HG02798 (cell line): ENCODE data around the gene GLRX3.

Experiments used
- ATAC-seq: cut with Tn5 transposase; IDR thresholded peaks from one replicate; pipeline ENCODE4 v1.9.1; 2021; ENCODE audit warnings: mild to moderate bottlenecking; ENCODE audit not compliant: unreplicated experiment, poor library complexity

Gene GLRX3

DNA sequence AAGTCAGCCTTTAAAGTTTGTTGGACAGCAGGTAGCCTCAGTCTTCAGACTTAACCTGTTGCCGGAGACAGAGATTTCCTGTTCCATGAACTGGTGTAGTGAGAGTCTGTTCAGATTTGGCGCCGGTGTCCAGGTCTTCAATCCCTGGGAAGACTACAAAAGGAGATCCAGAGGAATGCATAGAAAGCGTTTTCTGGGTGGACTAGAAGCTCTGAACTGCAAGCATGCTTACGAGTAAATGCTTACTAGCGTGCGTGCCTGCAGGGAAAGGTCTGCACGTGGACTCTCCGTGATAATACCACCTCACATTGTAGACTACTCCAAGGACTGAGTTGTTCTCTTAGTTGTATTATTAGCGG lies 878 bp downstream of the GLRX3 start:
- ATAC-seq, result no peak

DNA sequence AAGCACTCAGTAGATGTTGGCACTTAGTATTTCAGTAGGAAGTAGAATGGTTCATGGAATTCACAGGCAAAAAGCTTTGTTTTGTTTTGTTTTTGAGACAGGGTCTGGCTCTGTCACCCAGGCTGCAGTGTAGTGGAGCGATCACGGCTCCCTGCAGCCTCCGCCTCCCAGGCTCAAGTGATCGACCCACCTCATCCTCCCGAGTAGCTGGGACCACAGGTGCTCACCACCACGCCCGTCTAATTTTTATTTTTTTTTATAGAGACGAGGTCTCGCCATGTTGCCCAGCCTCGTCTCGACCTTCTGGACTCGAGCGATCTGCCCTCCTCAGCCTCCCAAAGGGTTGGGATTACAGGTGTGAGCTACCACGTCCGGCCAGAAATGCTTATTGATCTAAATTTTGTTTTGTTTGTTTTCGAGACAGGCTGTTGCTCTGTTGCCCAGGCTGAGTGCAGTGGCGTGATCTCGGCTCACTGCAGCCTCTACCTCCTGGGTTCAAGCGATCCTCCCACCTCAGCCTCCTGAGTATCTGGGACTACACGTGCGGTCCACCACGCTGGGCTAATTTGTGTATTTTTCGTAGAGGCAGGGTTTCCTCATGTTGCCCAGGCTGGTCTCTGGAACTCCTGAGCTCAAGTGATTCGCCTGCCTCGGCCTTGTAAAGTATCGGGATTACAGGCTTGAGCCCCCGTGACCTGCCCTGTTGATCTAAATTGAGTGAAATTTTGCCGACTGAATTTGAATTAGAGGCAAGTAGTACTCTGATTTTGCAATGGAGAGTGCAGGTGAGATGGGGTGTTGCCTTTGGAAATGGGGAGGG lies 1.7 kb downstream of the GLRX3 start:
- ATAC-seq, result no peak

DNA sequence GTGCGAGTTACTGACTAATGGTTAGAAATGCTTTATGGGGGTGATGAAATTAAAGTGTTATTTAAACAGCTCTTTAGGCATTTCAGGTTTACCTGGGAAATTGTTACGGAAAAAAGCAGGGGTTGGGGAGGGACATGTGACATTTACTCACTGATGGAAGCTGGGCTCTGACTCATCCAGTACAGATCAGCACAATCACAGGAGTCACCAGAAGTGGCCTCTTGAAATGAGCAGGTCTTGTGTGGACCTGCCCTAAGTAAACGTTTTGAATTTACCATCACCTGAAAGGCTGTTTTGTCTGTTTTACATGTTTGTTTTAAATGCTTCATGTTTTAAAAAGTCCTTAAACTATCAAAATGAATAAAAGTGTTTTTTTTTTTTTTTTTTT lies 2.3 kb downstream of the GLRX3 start:
- ATAC-seq, result no peak

DNA sequence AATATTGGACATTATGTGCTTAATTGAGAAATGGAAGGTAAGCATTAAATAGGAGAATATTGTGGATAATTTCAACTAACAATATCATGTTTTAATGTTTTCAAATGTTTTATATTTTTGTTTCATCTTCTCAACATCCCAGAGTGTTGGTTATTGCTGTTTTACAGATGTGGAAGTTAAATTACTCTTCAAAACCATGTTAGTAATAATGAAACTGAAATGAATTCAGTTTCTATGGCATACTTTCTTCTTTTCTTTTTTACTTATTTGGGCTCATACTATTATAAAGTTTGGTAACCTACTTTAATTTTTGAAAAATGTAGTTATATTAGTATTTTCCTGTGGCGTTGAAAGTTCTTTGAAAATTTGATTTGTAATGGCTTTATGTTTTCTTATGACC lies 4.2 kb downstream of the GLRX3 start:
- ATAC-seq, result no peak

DNA sequence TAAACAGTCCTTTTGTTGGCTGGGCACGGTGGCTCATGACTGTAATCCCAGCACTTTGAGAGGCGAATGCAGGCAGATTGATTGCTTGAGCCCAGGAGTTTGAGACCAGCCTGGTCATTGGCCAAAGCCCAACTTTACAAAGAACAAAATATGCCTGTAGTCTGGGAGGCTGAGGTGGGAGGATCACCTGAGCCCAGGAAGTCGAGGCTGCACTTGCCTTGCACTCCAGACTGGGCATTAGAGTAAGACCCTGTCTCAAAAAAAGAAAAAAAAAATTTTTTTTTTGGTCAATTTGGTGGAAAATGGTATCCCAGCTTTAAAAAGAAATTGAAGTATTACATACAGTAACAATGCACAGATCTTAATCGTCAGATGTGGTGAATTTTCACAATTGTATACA lies 4.8 kb downstream of the GLRX3 start:
- ATAC-seq, result no peak

DNA sequence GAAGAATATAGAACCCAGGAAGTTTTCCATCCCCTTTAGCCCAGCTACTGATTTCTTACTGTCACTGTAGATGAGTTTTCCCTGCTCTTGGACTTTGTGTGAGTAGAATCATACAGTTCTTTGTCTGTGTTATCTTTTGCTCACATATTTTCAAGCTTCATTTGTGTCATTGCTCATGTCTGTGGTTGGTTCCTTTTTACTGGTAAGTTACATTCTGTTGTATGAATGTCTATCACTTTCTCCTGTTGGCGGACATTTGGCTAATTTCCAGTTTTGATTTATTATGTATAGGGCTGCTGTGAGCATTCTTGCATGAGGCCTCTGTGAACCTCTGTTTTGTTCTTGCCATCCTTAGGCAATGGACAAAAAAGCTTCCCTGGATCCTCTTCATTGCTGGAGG lies 5.3 kb downstream of the GLRX3 start:
- peak; percentile 25 for ATAC-seq

DNA sequence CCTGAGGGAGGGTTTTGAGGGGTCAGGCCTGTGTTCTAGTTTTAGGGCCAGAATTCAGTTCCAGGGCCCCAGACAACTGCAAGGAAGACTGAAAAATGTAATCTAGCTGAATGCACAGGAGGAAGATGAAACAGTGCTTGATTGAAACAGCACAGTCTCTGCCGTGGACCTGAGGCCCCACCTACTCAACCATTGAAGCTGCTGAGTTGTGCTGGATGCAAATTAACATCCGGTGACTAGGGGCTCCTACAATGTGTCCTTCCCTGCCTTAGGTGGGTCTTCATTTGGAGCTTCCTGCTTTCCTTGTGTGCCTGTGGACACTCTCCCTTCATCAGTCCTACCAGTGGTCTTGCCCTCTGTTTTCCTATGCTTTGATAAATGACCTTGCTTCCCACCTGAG lies 5.7 kb downstream of the GLRX3 start:
- peak; percentile 82 for ATAC-seq

DNA sequence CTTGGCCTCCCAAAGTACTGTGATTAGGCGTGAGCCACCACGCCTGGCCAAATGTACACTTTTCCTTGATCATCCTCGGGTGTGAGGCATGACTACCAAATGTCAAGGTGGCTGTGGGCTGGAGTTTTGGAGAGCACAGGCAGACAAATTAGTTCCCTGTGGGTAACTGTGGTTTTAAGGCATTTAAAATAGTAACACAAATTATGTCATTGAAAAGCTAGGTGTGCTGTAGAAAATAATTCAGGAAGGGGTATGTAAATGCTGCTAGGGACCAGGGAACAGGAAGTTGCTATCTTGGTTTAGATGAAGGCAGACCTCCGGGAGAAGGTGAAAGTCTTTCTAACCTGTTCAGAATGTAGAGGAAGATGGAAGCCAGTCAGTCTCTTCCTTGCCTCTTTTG lies 9.9 kb downstream of the GLRX3 start:
- ATAC-seq, result no peak

DNA sequence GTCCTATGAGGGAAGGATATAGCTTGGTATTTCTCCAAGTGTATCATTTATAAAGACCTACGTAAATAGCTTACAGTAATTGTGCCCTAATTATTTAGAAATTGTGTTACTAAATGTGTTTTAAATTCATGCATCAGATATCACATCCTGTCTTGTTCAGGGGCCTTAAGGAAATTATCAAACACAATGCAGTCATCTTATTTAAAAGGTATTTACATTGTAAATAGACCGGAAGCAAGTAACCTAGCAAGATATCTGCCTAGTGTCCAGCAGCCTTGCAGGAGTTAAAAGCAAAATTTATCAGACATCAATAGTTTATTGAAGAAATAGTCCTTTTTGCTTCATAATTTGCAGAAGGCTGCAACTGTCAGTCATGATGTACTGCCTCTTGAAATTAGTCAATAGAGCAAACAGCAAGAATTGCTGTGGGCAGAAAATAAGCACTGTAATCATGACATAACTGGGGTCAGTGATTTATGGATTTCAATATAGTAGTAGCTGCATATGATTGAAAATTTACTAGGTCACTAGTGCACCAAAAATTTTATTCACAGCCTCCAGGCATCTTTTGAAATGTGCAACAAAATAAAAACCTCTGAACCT lies 23.1 kb downstream of the GLRX3 start:
- ATAC-seq, result no peak

DNA sequence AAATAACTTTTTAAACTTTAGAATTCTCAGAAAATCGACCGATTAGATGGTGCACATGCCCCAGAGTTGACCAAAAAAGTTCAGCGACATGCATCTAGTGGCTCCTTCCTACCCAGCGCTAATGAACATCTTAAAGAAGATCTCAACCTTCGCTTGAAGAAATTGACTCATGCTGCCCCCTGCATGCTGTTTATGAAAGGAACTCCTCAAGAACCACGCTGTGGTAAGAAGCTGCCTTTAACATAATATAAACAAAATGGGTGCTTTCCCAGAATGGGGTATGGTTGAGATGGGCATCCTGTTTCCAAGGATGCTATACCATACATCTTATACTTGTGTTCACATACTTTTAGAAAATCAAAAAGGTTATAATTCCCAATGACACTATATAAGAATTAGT lies 24.6 kb downstream of the GLRX3 start:
- ATAC-seq, result peak; percentile 71

DNA sequence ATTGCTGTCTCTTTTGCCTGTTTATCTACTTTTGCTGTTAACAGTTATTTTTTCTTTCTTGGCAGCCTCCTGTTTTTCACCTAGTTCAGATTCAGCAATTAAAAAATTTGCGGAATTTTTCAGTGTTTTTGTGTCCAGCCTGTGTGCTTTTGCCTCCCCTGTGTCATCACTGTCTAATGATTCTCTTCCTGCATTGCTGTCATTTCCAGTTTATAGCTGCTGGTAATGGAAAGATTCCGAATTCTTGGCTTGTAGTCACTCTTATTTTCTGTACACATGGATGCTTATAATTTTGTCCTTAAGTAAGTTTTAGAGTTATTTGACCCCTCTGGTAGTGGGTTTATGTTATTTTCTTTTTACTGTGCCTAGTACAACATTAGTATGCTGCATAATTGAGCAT lies 25.1 kb downstream of the GLRX3 start:
- no peak for ATAC-seq

DNA sequence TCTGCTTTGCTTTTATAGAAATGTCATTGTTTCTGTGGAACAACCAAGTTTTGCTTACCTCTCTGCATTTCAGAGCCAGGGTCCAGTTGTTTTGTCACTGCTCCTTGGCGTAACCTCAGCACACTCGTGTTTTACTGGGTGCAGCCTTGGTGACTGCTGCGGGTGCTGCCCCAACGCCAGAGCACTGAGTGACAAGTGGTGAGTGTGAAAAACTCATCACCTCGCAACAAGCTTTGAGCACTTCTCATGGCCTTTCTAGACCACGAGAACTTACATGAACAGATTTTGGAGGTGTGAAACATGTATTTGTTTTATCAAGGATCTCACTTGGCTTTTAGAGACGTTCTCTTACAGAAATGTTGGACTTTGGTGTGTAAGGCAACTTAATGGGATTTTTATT lies 31.0 kb downstream of the GLRX3 start:
- ATAC-seq, result no peak

DNA sequence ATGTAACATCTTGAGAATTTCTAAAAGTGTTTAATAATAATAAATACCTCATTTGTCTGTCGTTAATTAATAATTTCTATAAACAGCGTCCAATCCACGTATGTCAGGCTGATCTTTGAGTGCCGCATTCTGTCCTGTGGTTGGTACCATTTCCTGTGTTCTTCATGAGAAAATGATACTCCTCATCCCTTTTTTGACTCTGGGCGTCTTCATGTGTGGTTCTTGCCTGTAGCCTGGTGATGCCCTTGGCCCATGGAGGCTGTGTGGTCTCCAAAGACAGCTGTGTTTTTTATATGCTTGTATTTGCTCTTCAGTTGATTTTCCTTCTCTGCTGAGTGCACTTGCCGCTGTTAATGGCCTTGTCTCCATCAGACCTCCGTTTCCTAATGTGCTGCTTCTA lies 31.5 kb downstream of the GLRX3 start:
- no peak for ATAC-seq

DNA sequence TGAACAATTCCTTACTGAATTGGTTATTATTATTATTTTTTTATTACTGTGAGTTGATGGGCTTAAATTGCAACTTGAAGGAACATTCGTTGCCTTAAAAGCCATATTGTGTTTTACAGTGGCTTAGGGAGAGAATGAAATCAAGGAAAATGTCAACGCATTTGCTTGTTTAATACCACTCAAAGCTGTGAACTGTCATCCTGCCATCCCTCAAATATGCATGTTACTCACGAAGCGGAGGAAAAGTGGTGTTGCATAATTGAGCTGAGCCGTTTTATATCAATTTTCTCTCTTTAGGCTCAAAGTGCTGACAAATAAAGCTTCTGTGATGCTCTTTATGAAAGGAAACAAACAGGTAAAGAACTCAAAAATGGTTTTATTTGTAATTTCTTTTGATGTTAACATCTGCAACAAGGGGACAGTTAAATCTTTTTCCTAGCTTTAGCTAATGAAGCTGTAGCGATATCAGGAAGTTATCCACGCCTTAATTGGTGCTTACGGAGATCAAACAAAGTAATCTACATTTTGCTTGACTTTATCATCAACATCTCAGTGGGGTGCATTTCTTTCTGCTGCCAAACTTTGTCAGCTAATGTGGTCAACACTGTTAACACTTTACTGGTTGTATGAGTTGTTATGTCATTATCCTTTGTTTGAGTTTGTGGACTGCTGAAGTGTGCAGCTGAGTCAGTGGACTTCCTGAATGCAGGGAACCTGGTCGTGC lies 33.1 kb downstream of the GLRX3 start:
- no peak for ATAC-seq

DNA sequence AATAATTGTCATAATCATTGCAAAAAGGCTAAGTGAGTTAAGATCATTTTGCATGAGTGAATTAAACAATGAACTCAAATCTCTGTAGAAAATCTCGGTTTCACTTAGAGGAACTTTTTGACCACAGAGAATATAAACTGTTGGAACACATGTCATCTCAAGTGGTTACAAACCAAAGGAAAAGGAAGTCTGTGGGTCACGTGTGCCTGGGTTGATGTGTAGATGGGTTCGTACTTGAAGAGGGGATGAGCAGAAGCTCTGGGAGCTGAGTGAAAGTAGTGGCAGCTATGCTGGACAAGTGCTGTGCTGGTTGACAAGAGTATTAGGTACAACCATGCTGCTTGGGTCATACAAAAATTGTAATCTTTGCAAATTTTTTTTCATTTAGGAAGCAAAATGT lies 35.0 kb downstream of the GLRX3 start:
- no peak for ATAC-seq

DNA sequence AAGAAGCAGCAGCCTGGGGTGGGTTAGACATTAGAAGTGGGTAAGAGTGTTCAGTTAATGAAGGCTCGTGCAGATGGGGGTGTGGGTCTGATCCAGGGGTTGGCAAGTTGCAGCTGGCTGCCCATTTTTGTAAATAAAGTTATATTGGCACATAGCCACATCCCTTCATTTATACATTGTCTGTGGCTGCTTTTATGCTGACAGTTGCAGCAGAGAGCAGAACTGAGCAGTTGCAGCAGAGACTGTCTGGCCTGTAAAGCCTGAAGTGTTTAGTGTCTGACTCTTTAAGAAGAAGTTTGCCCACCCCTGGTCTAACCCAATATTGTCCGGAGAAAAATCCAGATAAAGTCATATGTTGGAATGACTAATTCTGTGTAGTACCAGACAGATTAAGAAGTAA lies 38.1 kb downstream of the GLRX3 start:
- ATAC-seq, result no peak

DNA sequence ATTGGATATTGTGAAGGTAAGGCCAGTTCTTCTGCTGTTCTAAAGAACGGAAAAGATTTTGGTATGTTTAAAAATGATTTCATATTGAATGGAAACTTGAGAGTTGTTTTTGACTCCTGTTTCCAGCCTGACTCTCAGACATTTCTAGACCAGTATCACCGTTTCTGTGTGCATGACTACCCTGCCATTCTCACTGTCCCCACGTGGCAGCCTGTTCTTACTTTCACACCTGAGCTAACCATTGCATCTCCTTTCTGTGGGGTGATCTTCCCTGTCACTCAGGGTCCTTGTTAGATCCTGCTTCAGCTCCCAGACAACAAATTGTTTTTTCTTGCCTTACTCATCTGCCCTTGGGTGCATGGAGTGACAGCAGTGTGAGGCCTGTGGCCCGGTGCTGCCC lies 38.9 kb downstream of the GLRX3 start:
- no peak for ATAC-seq

DNA sequence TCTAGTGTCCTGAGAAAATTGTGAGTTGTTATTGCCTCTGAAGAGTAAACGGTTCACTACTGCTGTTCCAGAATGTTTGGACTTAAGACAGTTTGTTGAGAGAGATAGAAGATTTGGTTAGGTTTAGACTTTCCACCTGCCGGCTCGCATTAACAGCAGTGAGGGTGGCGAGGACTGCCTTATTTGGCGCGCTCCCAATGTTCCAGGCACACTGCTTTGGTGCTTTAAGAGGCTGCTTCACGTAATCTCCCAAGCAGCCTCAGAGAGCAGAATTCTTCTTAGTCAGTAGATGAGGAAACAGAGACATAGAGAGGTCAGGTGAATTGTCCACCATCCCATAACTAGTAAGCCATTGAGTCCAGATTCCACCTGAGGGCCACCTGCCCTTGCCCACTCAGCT lies 41.1 kb downstream of the GLRX3 start:
- ATAC-seq, result no peak

DNA sequence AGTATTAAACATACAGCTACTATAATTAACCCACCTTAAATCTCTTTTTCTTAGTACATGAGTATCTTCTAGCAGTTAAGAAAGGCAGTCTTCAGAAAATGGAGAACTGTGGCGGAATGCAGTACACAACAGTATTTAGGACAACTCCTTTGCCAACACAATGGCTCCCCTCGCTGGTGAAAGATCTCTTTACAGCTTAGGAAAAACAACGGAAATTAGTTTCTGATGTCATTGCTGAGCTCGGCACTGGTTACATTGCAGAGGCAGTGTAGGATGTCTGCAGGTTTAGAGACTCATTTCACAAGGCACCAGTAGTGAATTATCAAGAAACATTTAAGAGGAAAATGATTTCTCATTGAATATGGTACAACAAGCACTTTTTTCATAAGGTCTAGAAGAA lies 43.4 kb downstream of the GLRX3 start:
- no peak for ATAC-seq

DNA sequence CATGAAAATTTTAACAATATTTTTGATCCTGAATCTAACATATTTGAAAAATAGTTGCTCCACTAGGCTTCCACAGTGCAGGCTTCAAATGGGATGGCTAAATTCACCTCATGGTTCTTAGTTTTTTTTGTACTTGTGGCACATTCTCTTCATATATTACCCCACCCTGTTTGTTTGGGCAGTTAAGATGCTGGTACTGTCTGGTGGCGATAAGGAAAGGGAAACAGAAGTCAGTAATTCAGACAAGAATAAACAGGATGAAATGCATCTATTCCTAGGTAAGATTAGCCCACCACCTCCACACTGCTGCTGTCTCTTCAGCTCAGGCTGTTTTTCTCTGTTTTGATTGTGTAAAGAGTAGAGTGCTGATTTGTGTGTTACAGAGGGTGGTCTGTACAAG lies 44.2 kb downstream of the GLRX3 start:
- no peak for ATAC-seq

DNA sequence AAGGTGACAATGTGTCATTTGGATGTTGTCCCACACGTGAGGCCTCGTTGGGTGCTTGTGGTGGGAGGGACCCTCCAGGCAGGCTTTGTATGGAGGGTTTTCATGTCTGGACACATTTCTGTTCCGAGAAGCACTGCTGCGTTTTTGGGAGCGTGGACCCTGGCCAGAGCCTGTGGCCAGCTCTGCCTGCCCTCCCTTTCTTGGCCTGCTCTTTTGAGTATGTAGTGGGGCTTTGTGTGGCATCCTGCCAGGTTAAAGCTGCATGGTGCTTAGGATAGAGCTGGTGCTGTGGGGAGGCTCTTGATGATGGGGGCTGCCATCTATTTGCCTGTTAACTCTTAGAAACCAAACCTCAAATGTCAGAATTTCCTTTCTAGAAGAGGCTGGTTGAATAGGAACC lies 45.7 kb downstream of the GLRX3 start:
- ATAC-seq, result no peak

DNA sequence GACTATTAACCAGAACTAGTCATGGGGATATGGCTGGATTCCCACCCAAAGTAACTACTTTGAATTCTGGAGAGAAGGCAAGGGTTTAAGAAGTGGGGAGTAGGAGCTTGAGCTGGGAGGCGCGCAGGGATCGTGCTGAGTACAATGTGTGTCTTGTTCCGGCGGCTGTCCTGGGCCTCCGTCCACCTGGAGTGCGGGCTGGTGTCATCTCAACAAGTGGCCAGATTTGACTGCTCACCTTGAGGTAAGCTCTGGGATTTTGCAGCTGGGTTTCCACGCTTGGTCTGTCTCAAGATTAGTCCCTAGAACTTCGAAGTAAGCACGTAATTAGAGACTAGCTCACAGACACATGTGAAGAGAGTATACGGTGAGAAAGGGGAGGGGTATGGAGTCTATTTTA lies 49.4 kb downstream of the GLRX3 start:
- no peak for ATAC-seq
